HG03095 (cell line): ENCODE results near the gene CFAP77.

ENCODE experiments used
- ATAC-seq: cut with Tn5 transposase; IDR thresholded peaks from one replicate; pipeline ENCODE4 v1.9.1; 2021; ENCODE audit warnings: moderate library complexity; ENCODE audit not compliant: unreplicated experiment

Gene CFAP77

GRCh38 chr9:132575005-132575609, 165.1 kb downstream of the CFAP77 start:
- ATAC-seq = no peak

GRCh38 chr9:132575811-132576210, 165.8 kb downstream of the CFAP77 start:
- ATAC-seq = no peak

- ATAC-seq = no peak
Measured at GRCh38 chr9:132577119-132577518, 167.1 kb downstream of the CFAP77 start.

GRCh38 chr9:132578367-132578932, 168.4 kb downstream of the CFAP77 start:
- no peak for ATAC-seq

GRCh38 chr9:132579427-132579798, 169.4 kb downstream of the CFAP77 start:
- no peak for ATAC-seq

- no peak for ATAC-seq
Measured at GRCh38 chr9:132582276-132582785, 172.3 kb downstream of the CFAP77 start, which contains the start of gene BARHL1. TSS of gene BARHL1 (plus strand) at chr9:132582606. CDS start at chr9:132582798, 192 bp downstream.

- ATAC-seq = no peak
Measured at GRCh38 chr9:132582786-132583583, 173.0 kb downstream of the CFAP77 start.

GRCh38 chr9:132583584-132584304, 173.7 kb downstream of the CFAP77 start:
- ATAC-seq = no peak

- no peak for ATAC-seq
Measured at GRCh38 chr9:132584601-132585560, 174.9 kb downstream of the CFAP77 start.

GRCh38 chr9:132585954-132586829, 176.2 kb downstream of the CFAP77 start:
- ATAC-seq = no peak

- no peak for ATAC-seq
Measured at GRCh38 chr9:132586830-132587591, 177.0 kb downstream of the CFAP77 start.

GRCh38 chr9:132587592-132587955, 177.6 kb downstream of the CFAP77 start:
- ATAC-seq = no peak

GRCh38 chr9:132588098-132588497, 178.1 kb downstream of the CFAP77 start:
- ATAC-seq = no peak

GRCh38 chr9:132588501-132589147, 178.6 kb downstream of the CFAP77 start:
- no peak for ATAC-seq

- ATAC-seq = no peak
Measured at GRCh38 chr9:132589148-132590036, 179.4 kb downstream of the CFAP77 start.

- no peak for ATAC-seq
Measured at GRCh38 chr9:132590037-132590317, 180.0 kb downstream of the CFAP77 start.
